H1 (cell line): ENCODE measurements around the gene GMFB. TPM values are rescaled to one million over a fixed set of nuclear protein-coding genes. Genes with fewer than 3 reads are reported as not detected.

ENCODE experiments used
- JUND ChIP-seq: IDR thresholded peaks from 2 replicates; pipeline ENCODE4 v1.6.1; 2011; ENCODE audit warnings: mild to moderate bottlenecking, improper control_type of control experiment, low read length
- KDM1A ChIP-seq: fragments of 200-600, 300-600 bp; sonication (generic); IDR thresholded peaks from 2 replicates; pipeline ENCODE4 v1.7.1; 2016; ENCODE audit warnings: mild to moderate bottlenecking, low read length, borderline replicate concordance
- PHF8 ChIP-seq: fragments of 200-600 bp; sonication (generic); conservative IDR thresholded peaks from 2 replicates; pipeline ENCODE4 v1.7.1; 2012; ENCODE audit warnings: low read depth, mild to moderate bottlenecking, inconsistent platforms, low read length, moderate library complexity
- polyA plus RNA-seq, 7 experiments: library from polyadenylated mRNA; depleted of rRNA in 3 of 7; stranded (reverse) in 5 of 7; unstranded in 2 of 7; fragments of >200 nt in 5 of 7; fragments of 200-250 nt in 2 of 7; gene quantifications; 1 replicate in 5 of 7; 2 replicates in 1 of 7; 4 replicates in 1 of 7; pipeline versions ENCODE4 v1.2.1 to v1.2.3, GENCODE V29; 2011 to 2013; ENCODE audit warnings: missing spikeins in 2 of 7, mixed read lengths in 2 of 7
- total RNA-seq: library from RNA; stranded (reverse); fragmentation: NEBNext Ultra II Directional; extraction: Animal tissue kit (Norgen Biotek cat#: 25700); gene quantifications from 2 replicates; pipeline ENCODE4 v1.2.1, GENCODE V29; 2021

The GMFB gene
- total and polyA plus RNA-seq, 2 of the 8 experiments (the other 6 are each of a cell fraction or from before 2014, with no cell fraction given), result 17.9 to 77.3 TPM

GRCh38 chr14:54471641-54472040, 17.1 kb downstream of the GMFB start (continued):
- TF ChIP-seq PHF8 (no peak), KDM1A (no peak), JUND (no peak)
